ENCODE results near the gene LAMC1.

DNA sequence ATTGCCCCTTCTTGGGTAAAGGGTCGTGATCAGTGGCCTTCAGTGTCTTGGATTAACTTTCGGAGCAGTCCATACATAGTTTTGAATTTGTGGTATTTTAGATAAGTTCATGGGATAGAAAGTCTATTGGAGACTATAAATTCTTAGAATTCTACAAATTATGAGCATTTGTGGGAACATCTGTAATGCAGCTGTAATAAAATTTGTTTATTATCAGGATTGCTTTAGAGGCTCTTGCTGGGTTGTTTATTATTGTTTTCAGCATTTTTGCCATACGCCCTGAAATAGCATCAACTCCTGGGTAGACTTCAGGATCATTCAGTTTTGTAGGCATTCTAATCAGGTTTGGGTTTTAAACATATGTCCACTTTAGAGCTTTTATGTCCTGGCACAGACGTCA, 16.1 kb downstream of the LAMC1 start:
- TF ChIP-seq POLR2A (IDR thresholded peaks at IDR 0.05; ENCODE audit: low read depth, low read length) (no peak), TAF1 (IDR thresholded peaks at IDR 0.05; ENCODE audit: borderline replicate concordance, low read depth, low read length) (no peak)

All from GM12892 (cell line).